ENCODE measurements around the gene TMEM60.

GRCh38 chr7:77778535-77778934 is 19.7 kb downstream of the TMEM60 start:
- no peak for TF ChIP-seq CTCF (IDR thresholded peaks at IDR 0.05; ENCODE audit: low read depth, low read length)
- no peak for TF ChIP-seq POLR2A (IDR thresholded peaks at IDR 0.05; ENCODE audit: extremely low read depth, insufficient read length)
